HuH-7.5 (cell line): ENCODE data around the gene GRIK4.
"Not testable (repeated sequence)": the region's sequence is repeated elsewhere in the genome, so short reads cannot be mapped to it uniquely, and the experiment has no call there.

Experiments used
- DNase-seq: peaks from one replicate; pipeline ENCODE4 v3.0.0; 2011; ENCODE audit warnings: low spot score

Gene GRIK4

GRCh38 chr11:120747850-120748814, 236.6 kb downstream of the GRIK4 start:
- no peak for DNase-seq

DNA sequence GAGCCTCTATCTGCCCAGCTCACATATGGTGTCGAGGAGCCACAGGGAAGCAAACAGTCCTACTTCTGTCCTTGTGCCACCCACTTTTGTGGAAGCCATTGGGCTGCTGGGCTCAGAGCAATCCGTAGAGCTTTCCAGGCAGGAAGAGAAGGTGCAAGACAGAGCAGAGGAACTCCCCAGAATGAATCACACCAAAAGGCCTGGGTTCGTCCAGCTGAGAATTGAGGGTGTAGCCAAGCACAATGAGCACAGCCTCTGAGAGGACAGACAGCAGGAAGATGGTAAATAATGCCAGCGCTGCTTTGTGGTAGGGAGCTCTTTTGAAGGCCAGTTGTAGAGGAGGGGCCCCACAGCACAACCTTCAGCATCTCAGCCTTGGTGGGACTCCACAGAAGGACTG, 237.8 kb downstream of the GRIK4 start:
- no peak for DNase-seq

- no peak for DNase-seq
These were observed 239.3 kb downstream of the GRIK4 start for GRCh38 chr11:120750647-120751549.

DNA sequence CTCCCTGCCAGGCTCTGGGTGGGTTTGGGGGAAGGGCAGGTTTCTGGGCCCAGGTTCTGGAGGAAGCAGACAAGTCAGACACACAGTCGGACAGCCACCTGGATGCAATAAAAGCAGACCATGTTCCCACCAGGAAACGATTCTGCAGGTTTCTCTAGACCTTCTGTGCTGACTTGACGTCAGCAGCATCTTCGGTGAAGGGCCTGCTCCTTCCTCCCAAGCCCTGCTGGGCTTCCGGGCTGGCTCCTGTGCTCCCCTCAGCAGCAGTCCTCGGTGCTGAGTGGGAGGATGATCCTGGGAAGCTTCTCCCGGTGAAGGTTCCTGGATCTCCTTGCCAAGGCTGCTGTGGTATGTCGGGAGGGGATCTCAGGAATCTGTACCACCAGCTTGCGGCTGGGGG, 240.0 kb downstream of the GRIK4 start:
- DNase-seq, result no peak

- no peak for DNase-seq
These were observed 241.1 kb downstream of the GRIK4 start for GRCh38 chr11:120752668-120753067.

DNA sequence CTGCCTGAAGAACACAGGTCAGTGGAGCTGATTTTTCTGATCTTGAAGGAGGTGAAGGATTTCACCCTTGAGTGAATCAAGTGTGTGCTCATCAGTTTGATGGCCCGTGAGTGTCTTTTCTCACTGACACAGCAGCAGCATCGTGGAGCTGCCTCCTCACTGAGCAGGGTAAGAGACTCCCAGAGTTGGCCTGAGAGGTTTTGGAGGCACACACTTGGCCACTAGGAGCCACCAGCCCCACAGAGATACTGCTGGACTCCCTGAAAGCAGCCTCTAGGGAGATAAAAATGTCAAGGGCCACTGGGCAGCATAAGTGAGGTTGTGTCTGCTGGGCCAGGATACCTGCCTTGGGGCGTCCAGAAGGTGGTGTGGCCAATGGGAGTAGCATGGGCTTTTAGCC, 245.4 kb downstream of the GRIK4 start:
- no peak for DNase-seq

GRCh38 chr11:120759046-120759445, 247.5 kb downstream of the GRIK4 start:
- no peak for DNase-seq

- DNase-seq, result not testable (repeated sequence)
These were observed 254.2 kb downstream of the GRIK4 start for GRCh38 chr11:120765710-120766109.

DNA sequence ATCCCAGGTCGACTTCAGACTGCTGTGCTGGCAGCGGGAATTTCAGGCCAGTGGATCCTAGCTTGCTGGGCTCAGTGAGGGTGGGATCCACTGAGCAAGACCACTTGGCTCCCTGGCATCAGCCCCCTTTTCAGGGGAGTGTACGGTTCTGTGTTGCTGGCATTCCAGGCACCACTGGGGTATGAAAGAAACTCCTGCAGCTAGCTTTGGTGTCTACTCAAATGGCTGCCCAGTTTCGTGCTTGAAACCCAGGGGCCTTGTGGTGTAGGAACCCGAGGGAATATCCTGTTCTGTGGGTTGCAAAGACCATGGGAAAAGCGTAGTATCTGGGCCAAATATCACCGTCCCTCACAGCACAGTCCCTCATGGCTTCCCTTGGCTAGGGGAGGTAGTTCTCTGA, 254.8 kb downstream of the GRIK4 start:
- DNase-seq, result no peak

GRCh38 chr11:120768949-120769348, 257.4 kb downstream of the GRIK4 start:
- no peak for DNase-seq

GRCh38 chr11:120769906-120770305, 258.4 kb downstream of the GRIK4 start:
- no peak for DNase-seq

- DNase-seq, result no peak
These were observed 260.1 kb downstream of the GRIK4 start for GRCh38 chr11:120771551-120772060.

GRCh38 chr11:120773501-120774031, 262.0 kb downstream of the GRIK4 start:
- DNase-seq, result no peak

- DNase-seq, result no peak
These were observed 263.2 kb downstream of the GRIK4 start for GRCh38 chr11:120774591-120775386.

GRCh38 chr11:120775986-120776951, 264.7 kb downstream of the GRIK4 start:
- DNase-seq, result no peak

DNA sequence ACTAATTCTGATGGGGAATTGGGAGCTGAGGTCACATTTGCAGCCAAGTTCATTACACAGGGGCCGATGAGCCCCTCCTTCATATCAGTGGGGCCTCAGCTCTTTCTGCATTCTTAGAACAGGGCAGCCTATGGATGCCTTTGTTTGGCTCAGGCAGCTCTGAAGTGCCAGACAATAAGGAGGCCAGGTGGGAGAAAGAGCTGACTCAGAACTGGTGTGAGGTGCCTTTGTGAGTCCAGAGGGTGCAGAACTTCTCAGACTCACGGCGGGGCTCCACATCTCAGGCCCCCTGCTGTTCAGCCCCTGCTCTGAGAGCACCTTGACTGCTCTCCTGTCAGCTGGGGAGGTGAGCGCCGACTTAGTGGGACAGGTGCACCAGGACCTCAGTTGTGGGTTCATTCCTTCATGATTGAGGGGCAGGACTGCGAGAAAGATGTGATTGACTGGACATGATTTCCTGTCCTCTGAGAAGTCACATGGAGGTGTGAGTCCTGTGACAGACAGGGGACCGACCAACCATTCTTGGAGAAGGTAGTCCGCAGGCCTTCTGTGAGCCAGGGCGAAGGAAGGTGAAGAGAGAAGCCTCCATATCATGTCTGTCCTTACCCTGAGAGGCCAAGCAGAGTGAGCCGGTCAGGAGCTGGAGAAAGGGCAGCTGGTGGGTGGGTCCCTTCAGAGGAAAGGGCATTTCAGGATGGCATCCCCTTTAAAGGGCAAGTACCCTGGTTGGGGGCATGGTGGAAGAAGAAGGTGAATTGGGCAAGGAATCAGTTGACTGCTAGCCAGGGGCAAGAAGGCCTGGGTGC, 267.3 kb downstream of the GRIK4 start:
- no peak for DNase-seq

- DNase-seq, result no peak
These were observed 268.7 kb downstream of the GRIK4 start for GRCh38 chr11:120780239-120780638.

GRCh38 chr11:120781486-120782120, 270.1 kb downstream of the GRIK4 start:
- DNase-seq, result no peak
